Right lobe of liver (tissue), 6 donors: ENCODE measurements around the gene PPM1H. TPM values are rescaled to one million over a fixed set of nuclear protein-coding genes. Genes with fewer than 3 reads are reported as not detected.
A peak's percentile ranks its signal among the peaks of the same experiment; 100 is the strongest.

Experiments
- ATAC-seq, 4 donors: fragments of 200-7000 bp; cut with Tn5 transposase; one replicate each; pipeline ENCODE4 v1.9.1; 2020; ENCODE audit warnings: mild to moderate bottlenecking in 4 of 4, moderate library complexity in 4 of 4
- DNase-seq, 3 donors: peaks; one replicate each; pipeline ENCODE4 v3.0.0-alpha.2; 2020
- H3K27ac ChIP-seq, 3 donors: fragments of 200-600 bp; one replicate each; pipeline ENCODE4 v1.8.0; 2022
- H3K27me3 ChIP-seq, 2 donors: fragments of 200-600 bp; one replicate each; pipeline ENCODE4 v1.8.0; 2022
- H3K36me3 ChIP-seq, 4 donors: fragments of 200-600 bp; sonication (generic) in 1 of 4; one replicate each; pipeline versions ENCODE4 v1.5.1 to v1.8.0; 2017 to 2022; ENCODE audit warnings: control low read depth in 1 of 4
- H3K4me1 ChIP-seq, 4 donors: fragments of 200-600 bp; sonication (generic) in 1 of 4; one replicate each; pipeline versions ENCODE4 v1.5.1 to v1.8.0; 2017 to 2022; ENCODE audit warnings: control low read depth in 1 of 4
- H3K4me3 ChIP-seq, 3 donors: fragments of 200-600 bp; one replicate each; pipeline ENCODE4 v1.8.0; 2022
- H3K9me3 ChIP-seq, 4 donors: fragments of 200-600 bp; sonication (generic) in 1 of 4; one replicate each; pipeline versions ENCODE4 v1.5.1 to v1.8.0; 2017 to 2022; ENCODE audit warnings: control low read depth in 1 of 4
- CTCF ChIP-seq, 4 donors: fragments of 200-600 bp in 3 of 4; fragments of 450-650 bp in 1 of 4; IDR thresholded peaks; one replicate each; pipeline versions ENCODE4 v1.5.1 to v1.8.0; 2016 to 2022; ENCODE audit warnings: antibody characterized with exemption in 4 of 4, mild to moderate bottlenecking in 2 of 4
- POLR2A ChIP-seq: fragments of 450-650 bp; IDR thresholded peaks from one replicate; pipeline ENCODE4 v1.6.1; 2017; ENCODE audit warnings: antibody characterized with exemption, mild to moderate bottlenecking
- whole genome bisulfite sequencing: methylation state at CpG from one replicate; pipeline ENCODE4 v1.1.6; 2018; ENCODE audit warnings: low coverage, low lambda C conversion rate; ENCODE audit not compliant: insufficient coverage; ENCODE audit errors: missing lambda C conversion rate; 5-methylcytosine and 5-hydroxymethylcytosine counted together
- intact Hi-C, 2 donors: fragments of 100-400 bp; cut with DNase I; formaldehyde crosslinking; loops; one replicate each; pipeline versions ENCODE4 v1.11.2 to v1.14.1; 2022
- total RNA-seq, 6 experiments: library from RNA; depleted of rRNA in 2 of 6; stranded (reverse); fragments of >200 nt in 2 of 6; fragmentation: NEBNext Ultra II Directional in 3 of 6; extraction: Animal tissue kit (Norgen Biotek cat#: 25700) in 3 of 6; gene quantifications; one replicate each; pipeline versions ENCODE4 v1.1.0 to v1.2.4, GENCODE V29; 2016 to 2023
- donor health status: DM: no; HTN: yes; CAD: no.
- donor health status: DM: no; HTN: no; CAD: no.
- donor health status: DM: no; HTN: no; CAD: no.
- donor health status: DM: no; HTN: yes; CAD: no.
- donor health status: DM: no; HTN: yes; CAD: no.

PPM1H gene
- total RNA-seq, 6 experiments from 2014 or later: 3.8 to 9.2 (median 6.5) TPM

GRCh38 chr12:62693376-62694050, 241.4 kb downstream of the PPM1H start:
- TF ChIP-seq POLR2A (no peak), CTCF (IDR thresholded peaks at IDR 0.05) (no peak)
- Histone ChIP-seq H3K27ac (no peak overlapping the region), H3K27me3 (no peaks in the 10 kb centered on the region), H3K4me1 (peaks cover 0 to 12% (median 3%) of the 10 kb centered on the region in 4 donors), H3K4me3 (no peak overlapping the region), H3K36me3 (no peaks in the 10 kb centered on the region), H3K9me3 (no peaks in the 10 kb centered on the region)
- no peak for DNase-seq
- no peak for ATAC-seq
- 67% methylated on average over 4 of the region's 15 CpGs for WGBS
- intact Hi-C loops: no loop called here

DNA sequence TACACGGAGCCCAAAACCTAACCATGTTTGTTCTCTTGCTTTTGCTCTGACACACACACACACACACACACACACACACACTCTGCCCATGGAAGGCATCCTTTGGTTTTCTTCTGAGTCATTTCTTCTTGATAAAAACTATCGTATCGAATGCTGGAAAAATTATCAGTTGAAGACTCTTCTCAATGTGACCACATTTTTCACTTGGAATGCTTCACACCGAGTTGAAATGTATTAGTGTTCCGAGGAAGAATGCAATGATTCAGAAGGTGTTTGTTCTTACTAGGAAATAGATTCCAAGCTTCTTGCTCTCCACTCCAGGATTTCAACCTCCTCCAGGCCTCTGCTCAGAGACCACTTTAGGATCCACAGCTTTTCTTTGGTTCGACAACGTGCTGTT, 242.1 kb downstream of the PPM1H start:
- no peaks in the 10 kb centered on the region for H3K9me3 ChIP-seq
- no peaks in the 10 kb centered on the region for H3K27me3 ChIP-seq
- intact Hi-C loops: no loop called here
- peaks cover 0 to 12% (median 3%) of the 10 kb centered on the region in 4 donors for H3K4me1 ChIP-seq
- H3K36me3 ChIP-seq: no peaks in the 10 kb centered on the region
- TF ChIP-seq CTCF (IDR thresholded peaks at IDR 0.05) (no peak), POLR2A (no peak)
- H3K4me3 ChIP-seq: no peak overlapping the region
- no peak overlapping the region for H3K27ac ChIP-seq
- DNase-seq: no peak
- WGBS: 83% methylated on average over 6 of the region's 7 CpGs
- no peak for ATAC-seq

GRCh38 chr12:62691309-62691708, 243.6 kb downstream of the PPM1H start:
- Histone ChIP-seq H3K27me3 (no peaks in the 10 kb centered on the region), H3K36me3 (no peaks in the 10 kb centered on the region), H3K27ac (no peak overlapping the region), H3K4me1 (peaks cover 0 to 12% (median 3%) of the 10 kb centered on the region in 4 donors), H3K4me3 (no peak overlapping the region), H3K9me3 (no peaks in the 10 kb centered on the region)
- DNase-seq (no peak), ATAC-seq (no peak)
- 87% methylated on average over 3 of the region's 3 CpGs for WGBS
- TF ChIP-seq CTCF (IDR thresholded peaks at IDR 0.05) (no peak), POLR2A (no peak)
- intact Hi-C loops: no loop called here

GRCh38 chr12:62689042-62689839, 245.7 kb downstream of the PPM1H start:
- Histone ChIP-seq H3K4me1 (peaks cover 0 to 12% (median 3%) of the 10 kb centered on the region in 4 donors), H3K9me3 (no peaks in the 10 kb centered on the region), H3K36me3 (no peaks in the 10 kb centered on the region), H3K4me3 (no peak overlapping the region), H3K27ac (peak overlapping the region in 1 of 3 donors; percentile 50), H3K27me3 (no peaks in the 10 kb centered on the region)
- DNase-seq (no peak), ATAC-seq (peak; percentile 30 to 96 (median 86))
- TF ChIP-seq CTCF (IDR thresholded peaks at IDR 0.05) (no peak), POLR2A (no peak)
- WGBS: 84% methylated on average over 6 of the region's 6 CpGs
- intact Hi-C loops: no loop called here
